HCT116 (cell line): ENCODE measurements around the gene TMEM165. TPM values are rescaled to one million over a fixed set of nuclear protein-coding genes. Genes with fewer than 3 reads are reported as not detected.

Experiments
- ATAC-seq: fragments of 200-7000 bp; cut with Tn5 transposase; 2 replicates; pipeline ENCODE4 v1.9.1; 2020; ENCODE audit warnings: mild to moderate bottlenecking, moderate library complexity
- BruUV-seq: library from RNA; stranded (reverse); fragments of 400-500 nt; replicated peaks from 2 replicates; lab custom pipeline; 2021; lab: Mats Ljungman, UMichigan
- CTCF ChIA-PET: fragments of 300-600 bp; sonication (Branson Sonifier 250); formaldehyde crosslinking; loops from one replicate; lab custom pipeline; 2021; ENCODE audit warnings: antibody characterized with exemption; lab: Charles Lee
- POLR2A ChIA-PET: fragments of 300-600, 350-600 bp; sonication (Branson Sonifier 250); formaldehyde crosslinking; loops from one replicate; lab custom pipeline; 2021; ENCODE audit warnings: antibody characterized with exemption; lab: Charles Lee
- RAD21 ChIA-PET, 2 experiments: fragments of 300-600 bp; sonication (Branson Sonifier 250); formaldehyde crosslinking; loops; one replicate each; lab custom pipeline; 2023; ENCODE audit warnings: low total read pairs in 2 of 2; ENCODE audit not compliant: uncharacterized antibody in 2 of 2, unreplicated experiment in 2 of 2, low non-redundant PET in 1 of 2; lab: Charles Lee
- DNase-seq: peaks from one replicate; pipeline ENCODE4 v3.0.0-alpha.2; 2010; ENCODE audit warnings: low read depth, low spot score
- H2AFZ ChIP-seq: fragments of 200-600 bp; shearing (Covaris generic), sonication (generic); 2 replicates; pipeline ENCODE4 v1.6.1; 2017; ENCODE audit warnings: low read depth, mixed run types, mixed read lengths, antibody characterized with exemption, low read length; ENCODE audit not compliant: poor library complexity, severe bottlenecking
- H3K27ac ChIP-seq: 2 replicates; pipeline ENCODE4 v1.5.1; 2012; ENCODE audit warnings: low read depth, low read length
- H3K27me3 ChIP-seq: fragments of 200-600 bp; sonication (generic); 2 replicates; pipeline ENCODE4 v1.6.1; 2016; ENCODE audit warnings: mixed run types, low read length, mixed read lengths; ENCODE audit not compliant: insufficient read depth
- H3K36me3 ChIP-seq, 2 experiments: fragments of 200-500 bp in 1 of 2; fragments of 200-600 bp in 1 of 2; sonication (Bioruptor generic) in 1 of 2; sonication (generic) in 1 of 2; 2 replicates each; pipeline versions ENCODE4 v1.5.1 to v1.6.1; 2014 to 2016; ENCODE audit warnings: low read length in 2 of 2, inconsistent platforms in 1 of 2, mixed read lengths in 1 of 2, mixed run types in 1 of 2; ENCODE audit not compliant: insufficient read depth in 2 of 2, control insufficient read depth in 1 of 2
- H3K4me1 ChIP-seq, 2 experiments: fragments of 200-600 bp in 1 of 2; sonication (generic) in 1 of 2; 2 replicates each; pipeline versions ENCODE4 v1.5.1 to v1.6.1; 2012 to 2017; ENCODE audit warnings: low read length in 2 of 2, inconsistent platforms in 1 of 2, mild to moderate bottlenecking in 1 of 2, mixed read lengths in 1 of 2, mixed run types in 1 of 2, moderate library complexity in 1 of 2; ENCODE audit not compliant: insufficient read depth in 2 of 2, control insufficient read depth in 1 of 2
- H3K4me2 ChIP-seq: fragments of 200-600 bp; sonication (generic); 2 replicates; pipeline ENCODE4 v1.6.1; 2017; ENCODE audit warnings: mixed run types, low read length, mixed read lengths
- H3K4me3 ChIP-seq, 2 experiments: fragments of 200-600 bp in 1 of 2; sonication (generic) in 1 of 2; replicated peaks in 1 of 2; 2 replicates each; pipeline ENCODE4 v1.5.1; 2011 to 2016; ENCODE audit warnings: low read length in 2 of 2, control low read depth in 1 of 2, low read depth in 1 of 2, mild to moderate bottlenecking in 1 of 2, mixed read lengths in 1 of 2, mixed run types in 1 of 2
- H3K79me2 ChIP-seq: fragments of 200-600 bp; sonication (generic); 2 replicates; pipeline ENCODE4 v1.6.1; 2017; ENCODE audit warnings: mild to moderate bottlenecking, mixed run types, low read length, moderate library complexity, mixed read lengths; ENCODE audit not compliant: insufficient read depth
- H3K9ac ChIP-seq: fragments of 200-600 bp; sonication (generic); 2 replicates; pipeline ENCODE4 v1.6.1; 2016; ENCODE audit warnings: low read length, mixed read lengths
- H3K9me2 ChIP-seq: fragments of 200-600 bp; sonication (generic), shearing (Covaris generic); 2 replicates; pipeline ENCODE4 v1.6.1; 2017; ENCODE audit warnings: mixed run types, mild to moderate bottlenecking, moderate library complexity; ENCODE audit not compliant: insufficient read depth
- H3K9me3 ChIP-seq, 2 experiments: fragments of 200-500 bp in 1 of 2; fragments of 200-600 bp in 1 of 2; sonication (Bioruptor generic) in 1 of 2; sonication (generic) in 1 of 2; 2 replicates each; pipeline ENCODE4 v1.6.1; 2014 to 2017; ENCODE audit warnings: low read length in 2 of 2, mixed read lengths in 2 of 2, inconsistent platforms in 1 of 2, low read depth in 1 of 2, mild to moderate bottlenecking in 1 of 2, mixed run types in 1 of 2, moderate library complexity in 1 of 2; ENCODE audit not compliant: control insufficient read depth in 1 of 2, insufficient read depth in 1 of 2
- H4K20me1 ChIP-seq: fragments of 200-600 bp; sonication (generic), shearing (Covaris generic); 2 replicates; pipeline ENCODE4 v1.6.1; 2017; ENCODE audit warnings: mixed run types, mild to moderate bottlenecking, moderate library complexity; ENCODE audit not compliant: insufficient read depth
- ATF3 ChIP-seq: IDR thresholded peaks from 2 replicates; pipeline ENCODE4 v1.6.1; 2012
- CBX3 ChIP-seq: IDR thresholded peaks from 2 replicates; pipeline ENCODE4 v1.6.1; 2012; ENCODE audit warnings: low read depth
- CEBPB ChIP-seq: IDR thresholded peaks from 2 replicates; pipeline ENCODE4 v1.6.1; 2012; ENCODE audit warnings: low read depth
- CTCF ChIP-seq, 3 experiments: fragments of 200-600 bp in 1 of 3; sonication (generic) in 1 of 3; IDR thresholded peaks in 2 of 3; conservative IDR thresholded peaks in 1 of 3; 2 replicates each; pipeline ENCODE4 v1.5.1; 2012 to 2017; ENCODE audit warnings: low read depth in 2 of 3, low read length in 2 of 3, antibody characterized with exemption in 1 of 3, borderline replicate concordance in 1 of 3, control low read depth in 1 of 3, mild to moderate bottlenecking in 1 of 3, mixed read lengths in 1 of 3, mixed run types in 1 of 3, moderate library complexity in 1 of 3; ENCODE audit not compliant: insufficient read depth in 1 of 3
- EGR1 ChIP-seq: IDR thresholded peaks from 2 replicates; pipeline ENCODE4 v1.6.1; 2012; ENCODE audit warnings: low read depth
- ELF1 ChIP-seq: IDR thresholded peaks from 2 replicates; pipeline ENCODE4 v1.6.1; 2012; ENCODE audit warnings: low read depth, borderline replicate concordance
- EZH2phosphoT487 ChIP-seq: fragments of 200-600 bp; IDR thresholded peaks from 2 replicates; pipeline ENCODE4 v1.6.1; 2018; ENCODE audit warnings: antibody characterized with exemption, borderline replicate concordance
- FOSL1 ChIP-seq: IDR thresholded peaks from 2 replicates; pipeline ENCODE4 v1.6.1; 2012; ENCODE audit warnings: low read depth
- JUND ChIP-seq: IDR thresholded peaks from 2 replicates; pipeline ENCODE4 v1.6.1; 2012
- MAX ChIP-seq: IDR thresholded peaks from 2 replicates; pipeline ENCODE4 v1.6.1; 2012
- POLR2A ChIP-seq: IDR thresholded peaks from 2 replicates; pipeline ENCODE4 v1.7.0; 2011; ENCODE audit warnings: borderline replicate concordance; ENCODE audit not compliant: insufficient read depth, insufficient read length; ENCODE audit errors: extremely low read depth
- POLR2AphosphoS5 ChIP-seq: IDR thresholded peaks from 2 replicates; pipeline ENCODE4 v1.6.1; 2011; ENCODE audit warnings: mild to moderate bottlenecking, low read depth, low read length, moderate library complexity
- RAD21 ChIP-seq: IDR thresholded peaks from 2 replicates; pipeline ENCODE4 v1.6.1; 2012; ENCODE audit warnings: low read depth, mild to moderate bottlenecking
- REST ChIP-seq: IDR thresholded peaks from 2 replicates; pipeline ENCODE4 v1.6.1; 2012; ENCODE audit warnings: low read depth
- SIN3A ChIP-seq: IDR thresholded peaks from 2 replicates; pipeline ENCODE4 v1.6.1; 2012; ENCODE audit warnings: low read depth
- SRF ChIP-seq: IDR thresholded peaks from 2 replicates; pipeline ENCODE4 v1.6.1; 2012; ENCODE audit warnings: low read depth
- YY1 ChIP-seq: IDR thresholded peaks from 2 replicates; pipeline ENCODE4 v1.6.1; 2011; ENCODE audit warnings: low read length, low read depth, moderate library complexity, mild to moderate bottlenecking; ENCODE audit not compliant: insufficient replicate concordance; ENCODE audit errors: extremely low read depth
- ZBTB33 ChIP-seq: IDR thresholded peaks from 2 replicates; pipeline ENCODE4 v1.6.1; 2011; ENCODE audit warnings: mild to moderate bottlenecking, low read length, moderate library complexity; ENCODE audit not compliant: insufficient replicate concordance; ENCODE audit errors: extremely low read depth
- ZFX ChIP-seq: fragments of 450-650 bp; IDR thresholded peaks from 2 replicates; pipeline ENCODE4 v1.6.1; 2017
- ZNF274 ChIP-seq: fragments of 200-500 bp; sonication (Bioruptor generic); IDR thresholded peaks from 2 replicates; pipeline ENCODE4 v1.6.1; 2014; ENCODE audit warnings: mild to moderate bottlenecking, low read depth, low read length, inconsistent platforms
- intact Hi-C: fragments of 100-400 bp; cut with micrococcal nuclease; formaldehyde crosslinking; loops from 2 replicates; pipeline ENCODE4 v1.10.0; 2022
- total RNA-seq: library from RNA; stranded (reverse); gene quantifications from one replicate; pipeline ENCODE4 v1.2.1, GENCODE V29; 2021; ENCODE audit not compliant: unreplicated experiment

Gene TMEM165
- total RNA-seq, 1 experiment from 2014 or later, result 60.7 TPM

DNA sequence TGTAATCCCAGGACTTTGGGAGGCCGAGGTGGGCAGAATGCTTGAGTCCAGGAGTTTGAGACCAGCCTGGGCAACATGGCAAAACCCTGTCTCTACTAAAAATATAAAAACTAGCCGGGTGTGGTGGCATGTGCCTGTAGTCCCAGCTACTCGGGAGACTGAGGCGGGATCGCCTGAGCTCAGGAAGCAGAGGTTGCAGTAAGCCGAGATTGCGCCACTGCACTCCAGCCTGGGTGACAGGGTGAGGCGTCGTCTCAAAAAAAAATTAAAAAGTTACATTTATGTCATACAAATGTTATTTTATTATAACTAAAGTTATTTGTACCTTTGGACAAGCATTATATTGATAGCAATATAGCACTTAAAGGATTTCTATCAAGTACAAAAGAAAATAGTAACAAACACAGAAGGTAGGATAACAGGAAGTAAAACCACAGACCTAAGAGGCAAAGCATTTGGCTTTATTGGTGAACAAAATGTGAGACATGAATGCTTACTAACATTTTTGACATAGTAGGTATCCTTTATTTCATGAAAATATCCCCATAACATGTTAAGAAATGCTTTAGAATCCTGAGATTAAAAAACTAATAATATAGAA lies 51.5 kb downstream of the TMEM165 start:
- Histone ChIP-seq H3K36me3 (peaks cover 22 to 46% of the 10 kb centered on the region in 2 experiments), H3K9me2 (no peaks in the 10 kb centered on the region), H2AFZ (no peak overlapping the region), H3K27ac (no peak overlapping the region), H3K4me1 (0 out of 4 replicates have a peak, but pooled peaks cover 0 to 2% of the 10 kb centered on the region in 2 experiments), H4K20me1 (no peaks in the 10 kb centered on the region), H3K79me2 (no peaks in the 10 kb centered on the region), H3K9ac (no peak overlapping the region), H3K9me3 (no peaks in the 10 kb centered on the region), H3K4me2 (no peak overlapping the region), H3K4me3 (no peak overlapping the region), H3K27me3 (no peaks in the 10 kb centered on the region)
- no TSS peak for BruUV-seq
- POLR2A ChIA-PET, result no interaction called here
- RAD21 ChIA-PET, result no interaction called here
- no peak for DNase-seq
- intact Hi-C loops, result loop anchor here (5.0 to 10.0 kb wide), 2 partner anchors 190 to 418 kb away; partner anchors contain the start of gene NMU
- TF ChIP-seq ZNF274, result no peak
- no peak for TF ChIP-seq FOSL1
- TF ChIP-seq ELF1, result no peak
- no peak for TF ChIP-seq POLR2AphosphoS5
- TF ChIP-seq CTCF (IDR thresholded peaks at IDR 0.05 in 2 of 3, conservative IDR thresholded peaks at IDR 0.05 in 1 of 3; ENCODE audit: borderline replicate concordance in 1 of 3, insufficient read depth in 1 of 3, low read depth in 2 of 3, low read length in 2 of 3), result no peak
- no peak for TF ChIP-seq CBX3
- no peak for TF ChIP-seq ZBTB33
- no peak for TF ChIP-seq ZFX
- TF ChIP-seq REST, result no peak
- no peak for TF ChIP-seq MAX
- TF ChIP-seq JUND, result no peak
- TF ChIP-seq YY1, result no peak
- TF ChIP-seq EGR1, result no peak
- TF ChIP-seq SRF, result no peak
- no peak for TF ChIP-seq ATF3
- no peak for TF ChIP-seq EZH2phosphoT487
- no peak for TF ChIP-seq RAD21
- no peak for TF ChIP-seq CEBPB
- TF ChIP-seq SIN3A, result no peak
- no peak for TF ChIP-seq POLR2A
- CTCF ChIA-PET, result interaction anchor here (1.0 kb wide), 1 partner anchor 11 kb away, joined by 3 read pairs; no protein-coding TSS in a partner anchor
- no peak for ATAC-seq
